OCI-LY1 (cell line): ENCODE results near the gene SLC2A1.

Source experiments
- H2AFZ ChIP-seq: fragments of 200-600 bp; sonication (generic), shearing (Covaris generic); 2 replicates; pipeline ENCODE4 v1.6.0; 2014; ENCODE audit warnings: antibody characterized with exemption, mild to moderate bottlenecking, low read length
- H3F3A ChIP-seq: fragments of 200-600 bp; sonication (generic), shearing (Covaris generic); 2 replicates; pipeline ENCODE4 v1.6.0; 2014; ENCODE audit warnings: mild to moderate bottlenecking, antibody characterized with exemption, low read length, moderate library complexity; ENCODE audit not compliant: insufficient read depth
- H3K27ac ChIP-seq: fragments of 200-600 bp; sonication (generic); 2 replicates; pipeline ENCODE4 v1.5.1; 2014; ENCODE audit warnings: low read length, mixed run types, mild to moderate bottlenecking, low read depth; ENCODE audit not compliant: poor library complexity, severe bottlenecking
- H3K27me3 ChIP-seq: fragments of 200-600 bp; sonication (generic); 2 replicates; pipeline ENCODE4 v1.6.0; 2014; ENCODE audit warnings: antibody characterized with exemption, mild to moderate bottlenecking, low read length, moderate library complexity; ENCODE audit not compliant: insufficient read depth
- H3K36me3 ChIP-seq: fragments of 200-600 bp; sonication (generic); 2 replicates; pipeline ENCODE4 v1.6.1; 2014; ENCODE audit warnings: mild to moderate bottlenecking, antibody characterized with exemption, low read length, moderate library complexity, mixed read lengths; ENCODE audit not compliant: insufficient read depth
- H3K4me1 ChIP-seq: fragments of 200-600 bp; sonication (generic); 2 replicates; pipeline ENCODE4 v1.5.1; 2014; ENCODE audit warnings: mild to moderate bottlenecking, low read length, moderate library complexity; ENCODE audit not compliant: insufficient read depth, severe bottlenecking
- H3K4me2 ChIP-seq: fragments of 200-600 bp; sonication (generic), shearing (Covaris generic); 2 replicates; pipeline ENCODE4 v1.6.1; 2014; ENCODE audit warnings: low read length
- H3K4me3 ChIP-seq: fragments of 200-600 bp; sonication (generic); 2 replicates; pipeline ENCODE4 v1.5.1; 2014; ENCODE audit warnings: low read length, low read depth, mild to moderate bottlenecking, mixed read lengths; ENCODE audit not compliant: poor library complexity, severe bottlenecking
- H3K79me2 ChIP-seq: fragments of 200-600 bp; shearing (Covaris generic); 2 replicates; pipeline ENCODE4 v1.6.1; 2016; ENCODE audit warnings: mixed run types, low read length, mixed read lengths; ENCODE audit not compliant: insufficient read depth
- H3K9ac ChIP-seq: fragments of 200-600 bp; sonication (generic), shearing (Covaris generic); 2 replicates; pipeline ENCODE4 v1.6.1; 2014; ENCODE audit warnings: mild to moderate bottlenecking, low read length, mixed read lengths
- H3K9me2 ChIP-seq: fragments of 200-600 bp; sonication (generic), shearing (Covaris generic); 2 replicates; pipeline ENCODE4 v1.6.1; 2014; ENCODE audit warnings: low read depth, mild to moderate bottlenecking, low read length, mixed read lengths
- H3K9me3 ChIP-seq: fragments of 200-600 bp; shearing (Covaris generic); 2 replicates; pipeline ENCODE4 v1.6.1; 2014; ENCODE audit warnings: low read length, mixed read lengths
- H4K20me1 ChIP-seq: fragments of 200-600 bp; sonication (generic), shearing (Covaris generic); 2 replicates; pipeline ENCODE4 v1.6.0; 2016; ENCODE audit warnings: mild to moderate bottlenecking, low read length; ENCODE audit not compliant: insufficient read depth
- EZH2 ChIP-seq: fragments of 200-600 bp; sonication (generic), shearing (Covaris generic); IDR thresholded peaks from 2 replicates; pipeline ENCODE4 v1.8.0; 2017; ENCODE audit warnings: borderline replicate concordance, mixed run types, mild to moderate bottlenecking, antibody characterized with exemption, low read length, moderate library complexity, mixed read lengths
- TF ChIP-seq, protein P1 (sequence below): fragments of 200-600 bp; sonication (generic), shearing (Covaris generic); IDR thresholded peaks from 2 replicates; pipeline ENCODE4 v1.5.1; 2017; ENCODE audit warnings: mild to moderate bottlenecking, antibody characterized with exemption, low read length, moderate library complexity, mixed read lengths

The SLC2A1 gene

DNA sequence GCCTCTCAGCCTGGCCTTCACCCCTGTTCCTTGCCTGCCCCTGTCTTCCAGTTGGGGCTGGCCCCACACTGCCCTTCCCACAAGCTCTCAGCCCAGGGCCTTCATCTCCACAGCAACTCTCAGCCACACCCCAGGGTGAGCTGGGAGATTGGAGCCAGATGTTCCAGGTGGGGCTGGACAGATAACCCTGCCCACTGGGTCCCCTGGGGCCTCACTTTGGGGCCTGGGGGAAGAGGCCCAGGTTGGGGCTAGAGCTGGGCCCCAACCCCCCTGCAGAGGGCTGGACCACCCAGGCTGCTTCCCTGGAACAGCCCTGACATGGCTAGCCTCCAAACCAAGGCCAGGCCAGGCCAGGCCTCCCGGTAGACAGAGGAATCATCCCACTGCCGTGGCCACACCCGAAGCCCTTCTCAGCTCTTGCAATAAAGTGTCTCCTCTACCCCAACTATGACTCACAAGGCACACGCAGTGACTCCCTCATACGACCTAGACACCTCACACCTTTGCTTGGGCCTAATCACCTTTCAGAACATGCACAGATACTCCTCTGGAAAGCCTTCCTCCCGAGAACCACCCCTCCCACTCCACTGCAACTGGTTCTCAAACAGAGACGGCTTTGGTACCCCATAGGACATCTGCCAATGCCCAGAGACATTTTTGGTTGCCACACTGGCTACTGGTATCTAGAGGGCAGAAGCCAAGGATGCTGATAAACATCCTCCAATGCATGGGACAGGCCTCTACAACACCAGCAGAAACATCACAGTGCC is 22.2 kb downstream of the SLC2A1 start:
- H3K9ac ChIP-seq, result peak overlapping the region; percentile 29; the same call in 1 of the 2 replicates
- no peak overlapping the region for H3K4me3 ChIP-seq
- H3K4me1 ChIP-seq, result peaks cover 88% of the 10 kb centered on the region
- H3K36me3 ChIP-seq, result peaks cover 75% of the 10 kb centered on the region
- H3F3A ChIP-seq, result no peaks in the 10 kb centered on the region
- no peak overlapping the region for H2AFZ ChIP-seq
- no peaks in the 10 kb centered on the region for H3K9me2 ChIP-seq
- peak overlapping the region; percentile 97 for H3K27ac ChIP-seq
- H3K9me3 ChIP-seq, result no peaks in the 10 kb centered on the region
- no peaks in the 10 kb centered on the region for H3K27me3 ChIP-seq
- no peak for TF ChIP-seq EZH2
- TF ChIP-seq, protein P1, sequence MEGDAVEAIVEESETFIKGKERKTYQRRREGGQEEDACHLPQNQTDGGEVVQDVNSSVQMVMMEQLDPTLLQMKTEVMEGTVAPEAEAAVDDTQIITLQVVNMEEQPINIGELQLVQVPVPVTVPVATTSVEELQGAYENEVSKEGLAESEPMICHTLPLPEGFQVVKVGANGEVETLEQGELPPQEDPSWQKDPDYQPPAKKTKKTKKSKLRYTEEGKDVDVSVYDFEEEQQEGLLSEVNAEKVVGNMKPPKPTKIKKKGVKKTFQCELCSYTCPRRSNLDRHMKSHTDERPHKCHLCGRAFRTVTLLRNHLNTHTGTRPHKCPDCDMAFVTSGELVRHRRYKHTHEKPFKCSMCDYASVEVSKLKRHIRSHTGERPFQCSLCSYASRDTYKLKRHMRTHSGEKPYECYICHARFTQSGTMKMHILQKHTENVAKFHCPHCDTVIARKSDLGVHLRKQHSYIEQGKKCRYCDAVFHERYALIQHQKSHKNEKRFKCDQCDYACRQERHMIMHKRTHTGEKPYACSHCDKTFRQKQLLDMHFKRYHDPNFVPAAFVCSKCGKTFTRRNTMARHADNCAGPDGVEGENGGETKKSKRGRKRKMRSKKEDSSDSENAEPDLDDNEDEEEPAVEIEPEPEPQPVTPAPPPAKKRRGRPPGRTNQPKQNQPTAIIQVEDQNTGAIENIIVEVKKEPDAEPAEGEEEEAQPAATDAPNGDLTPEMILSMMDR, result no peak
- no peaks in the 10 kb centered on the region for H4K20me1 ChIP-seq
- no peaks in the 10 kb centered on the region for H3K79me2 ChIP-seq
- peak overlapping the region; percentile 61; the same call in 1 of the 2 replicates for H3K4me2 ChIP-seq

- H3K9ac ChIP-seq, result peak overlapping the region; percentile 29; the same call in 1 of the 2 replicates
- H3K4me3 ChIP-seq, result no peak overlapping the region
- H3K36me3 ChIP-seq, result peaks cover 74% of the 10 kb centered on the region
- no peaks in the 10 kb centered on the region for H3K9me3 ChIP-seq
- TF ChIP-seq, protein P1, result no peak
- TF ChIP-seq EZH2, result no peak
- H3K4me2 ChIP-seq, result peak overlapping the region; percentile 61; the same call in 1 of the 2 replicates
- no peaks in the 10 kb centered on the region for H3K79me2 ChIP-seq
- no peaks in the 10 kb centered on the region for H3F3A ChIP-seq
- H3K4me1 ChIP-seq, result peaks cover 88% of the 10 kb centered on the region
- H3K27ac ChIP-seq, result peak overlapping the region; percentile 97
- no peak overlapping the region for H2AFZ ChIP-seq
- no peaks in the 10 kb centered on the region for H3K27me3 ChIP-seq
- no peaks in the 10 kb centered on the region for H3K9me2 ChIP-seq
- no peaks in the 10 kb centered on the region for H4K20me1 ChIP-seq
Observed at GRCh38 chr1:42935971-42936308, 22.7 kb downstream of the SLC2A1 start.

GRCh38 chr1:42935313-42935895 is 23.3 kb downstream of the SLC2A1 start:
- Histone ChIP-seq H3K27me3 (no peaks in the 10 kb centered on the region), H3K9ac (peak overlapping the region; percentile 30; the same call in 1 of the 2 replicates), H3K36me3 (peaks cover 76% of the 10 kb centered on the region), H2AFZ (no peak overlapping the region), H3K4me1 (peaks cover 88% of the 10 kb centered on the region), H4K20me1 (no peaks in the 10 kb centered on the region), H3K4me2 (peak overlapping the region; percentile 61; the same call in 1 of the 2 replicates), H3F3A (no peaks in the 10 kb centered on the region), H3K4me3 (peak overlapping the region; percentile 13), H3K79me2 (no peaks in the 10 kb centered on the region), H3K9me3 (no peaks in the 10 kb centered on the region), H3K27ac (peak overlapping the region; percentile 97), H3K9me2 (no peaks in the 10 kb centered on the region)
- TF ChIP-seq, protein P1, result no peak
- no peak for TF ChIP-seq EZH2
